Caco-2 (cell line): Measurements from ENCODE around the gene ARPC2. TPM values are rescaled to one million over a fixed set of nuclear protein-coding genes. Genes with fewer than 3 reads are reported as not detected.
A peak's percentile ranks its signal among the peaks of the same experiment; 100 is the strongest.
"Not testable (repeated sequence)": the region's sequence is repeated elsewhere in the genome, so short reads cannot be mapped to it uniquely, and the experiment has no call there.

Experiments used
- BruUV-seq: library from RNA; stranded (reverse); fragments of 400-500 nt; replicated peaks from 2 replicates; lab custom pipeline; 2021; lab: Mats Ljungman, UMichigan
- CTCF ChIA-PET: fragments of 300-600 bp; sonication (Branson Sonifier 250); formaldehyde crosslinking; loops from one replicate; lab custom pipeline; 2022; ENCODE audit warnings: antibody characterized with exemption; lab: Charles Lee
- POLR2A ChIA-PET: fragments of 300-600 bp; sonication (Branson Sonifier 250); formaldehyde crosslinking; loops from one replicate; lab custom pipeline; 2022; ENCODE audit warnings: antibody characterized with exemption; lab: Charles Lee
- DNase-seq, 2 experiments: peaks; one replicate each; pipeline versions ENCODE4 v3.0.0 to v3.0.0-alpha.2; 2020 to 2022
- H3K27me3 ChIP-seq: replicated peaks from 2 replicates; pipeline ENCODE4 v1.6.0; 2011; ENCODE audit warnings: low read length; ENCODE audit not compliant: control insufficient read depth, insufficient read depth
- H3K36me3 ChIP-seq: 2 replicates; pipeline ENCODE4 v1.5.1; 2011; ENCODE audit warnings: low read length; ENCODE audit not compliant: control insufficient read depth, insufficient read depth
- H3K4me1 ChIP-seq: fragments of 250-450 bp; sonication (Bioruptor Pico); 2 replicates; pipeline ENCODE4 v1.5.1; 2020; ENCODE audit warnings: mild to moderate bottlenecking
- H3K4me3 ChIP-seq: 2 replicates; pipeline ENCODE4 v1.5.1; 2011; ENCODE audit warnings: low read depth, mild to moderate bottlenecking, control low read depth, low read length
- H3K9me3 ChIP-seq: fragments of 250-450 bp; sonication (Bioruptor Pico); 2 replicates; pipeline ENCODE4 v1.5.1; 2020; ENCODE audit warnings: mild to moderate bottlenecking, moderate library complexity
- H3K27ac Mint-ChIP-seq: one replicate; pipeline ENCODE4 v1.8.0; 2022; ENCODE audit warnings: mixed read lengths; ENCODE audit not compliant: unreplicated experiment
- H3K27me3 Mint-ChIP-seq: one replicate; pipeline ENCODE4 v1.8.0; 2022; ENCODE audit warnings: mixed read lengths; ENCODE audit not compliant: insufficient read depth, unreplicated experiment
- H3K36me3 Mint-ChIP-seq: one replicate; pipeline ENCODE4 v1.8.0; 2022; ENCODE audit warnings: mild to moderate bottlenecking, mixed read lengths; ENCODE audit not compliant: insufficient read depth, unreplicated experiment
- H3K4me1 Mint-ChIP-seq: one replicate; pipeline ENCODE4 v1.8.0; 2022; ENCODE audit warnings: low read depth, mixed read lengths; ENCODE audit not compliant: unreplicated experiment
- H3K4me3 Mint-ChIP-seq: one replicate; pipeline ENCODE4 v1.8.0; 2022; ENCODE audit warnings: mild to moderate bottlenecking, moderate library complexity, mixed read lengths; ENCODE audit not compliant: unreplicated experiment
- H3K9me3 Mint-ChIP-seq: one replicate; pipeline ENCODE4 v1.8.0; 2022; ENCODE audit warnings: mixed read lengths; ENCODE audit not compliant: unreplicated experiment
- intact Hi-C: fragments of 100-400 bp; cut with micrococcal nuclease; formaldehyde crosslinking; loops from one replicate; pipeline ENCODE4 v1.10.0; 2022; ENCODE audit not compliant: unreplicated experiment
- total RNA-seq: library from RNA; stranded (reverse); gene quantifications from 2 replicates; pipeline ENCODE4 v1.2.3, GENCODE V29; 2022
- TF ChIP-seq, protein P1 (sequence below), 2 experiments: fragments of 200-600 bp in 1 of 2; IDR thresholded peaks; 1 replicate in 1 of 2; 2 replicates in 1 of 2; pipeline versions ENCODE4 v1.5.1 to v1.8.0; 2011 to 2022; ENCODE audit warnings: antibody characterized with exemption in 1 of 2, control low read depth in 1 of 2, inconsistent platforms in 1 of 2, low read depth in 1 of 2, low read length in 1 of 2, mild to moderate bottlenecking in 1 of 2, moderate library complexity in 1 of 2; ENCODE audit not compliant: insufficient read depth in 1 of 2, severe bottlenecking in 1 of 2, unreplicated experiment in 1 of 2

The ARPC2 gene
- total RNA-seq, 1 experiment from 2014 or later: 284 TPM

DNA sequence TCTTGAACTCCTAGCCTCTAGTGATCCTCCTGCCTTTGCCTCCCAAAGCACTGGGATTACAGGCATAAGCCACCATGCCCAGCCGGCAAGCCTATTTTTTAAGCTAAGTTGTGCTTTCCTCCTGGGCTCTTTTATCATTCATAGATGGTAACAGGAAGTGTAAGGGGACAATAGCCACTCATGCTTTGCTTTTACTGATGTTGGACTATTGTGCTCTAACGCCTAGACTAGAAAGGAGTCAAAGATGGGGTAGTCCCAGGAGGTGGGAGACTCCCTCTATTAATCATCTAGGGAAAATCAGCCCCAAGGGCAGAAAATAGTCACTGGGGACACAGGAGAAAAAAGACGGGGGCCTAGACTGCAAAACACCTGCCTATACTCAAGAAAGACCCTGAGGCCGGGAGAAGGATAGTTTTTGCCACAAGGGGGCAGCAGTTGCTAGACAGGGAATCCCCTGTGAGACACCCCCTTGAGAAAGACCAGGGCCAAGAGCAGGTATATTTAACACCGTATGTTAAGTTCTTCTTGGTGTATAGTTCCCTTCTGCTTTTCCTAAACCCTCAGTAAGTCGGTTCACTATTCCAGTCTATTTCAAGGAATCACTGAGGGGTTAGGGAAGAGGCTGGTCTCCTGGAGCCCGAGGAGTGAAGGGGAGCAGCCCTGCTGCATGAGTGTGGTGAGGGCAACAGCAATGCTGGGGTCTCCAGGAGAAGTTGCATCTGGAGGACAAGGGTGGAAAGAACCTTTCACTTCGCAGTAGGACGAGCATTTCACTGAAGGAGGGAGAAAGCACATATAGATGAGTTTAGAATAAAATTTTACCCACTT is 48.1 kb upstream of the ARPC2 start:
- Mint-ChIP-seq H3K36me3 (no peaks in the 10 kb centered on the region), H3K4me1 (peaks cover 19% of the 10 kb centered on the region), H3K27ac (peak overlapping the region; percentile 69), H3K27me3 (peaks cover 6% of the 10 kb centered on the region), H3K9me3 (no peaks in the 10 kb centered on the region), H3K4me3 (no peak overlapping the region)
- no TSS peak for BruUV-seq
- Histone ChIP-seq H3K4me1 (peaks cover 15% of the 10 kb centered on the region), H3K27me3 (no peaks in the 10 kb centered on the region), H3K4me3 (no peak overlapping the region), H3K9me3 (no peaks in the 10 kb centered on the region; the same call in 1 of the 2 replicates), H3K36me3 (no peaks in the 10 kb centered on the region)
- peak; percentile 66 to 73 for DNase-seq
- ChIA-PET CTCF (no interaction called here), POLR2A (no interaction called here)
- TF ChIP-seq, protein P1, sequence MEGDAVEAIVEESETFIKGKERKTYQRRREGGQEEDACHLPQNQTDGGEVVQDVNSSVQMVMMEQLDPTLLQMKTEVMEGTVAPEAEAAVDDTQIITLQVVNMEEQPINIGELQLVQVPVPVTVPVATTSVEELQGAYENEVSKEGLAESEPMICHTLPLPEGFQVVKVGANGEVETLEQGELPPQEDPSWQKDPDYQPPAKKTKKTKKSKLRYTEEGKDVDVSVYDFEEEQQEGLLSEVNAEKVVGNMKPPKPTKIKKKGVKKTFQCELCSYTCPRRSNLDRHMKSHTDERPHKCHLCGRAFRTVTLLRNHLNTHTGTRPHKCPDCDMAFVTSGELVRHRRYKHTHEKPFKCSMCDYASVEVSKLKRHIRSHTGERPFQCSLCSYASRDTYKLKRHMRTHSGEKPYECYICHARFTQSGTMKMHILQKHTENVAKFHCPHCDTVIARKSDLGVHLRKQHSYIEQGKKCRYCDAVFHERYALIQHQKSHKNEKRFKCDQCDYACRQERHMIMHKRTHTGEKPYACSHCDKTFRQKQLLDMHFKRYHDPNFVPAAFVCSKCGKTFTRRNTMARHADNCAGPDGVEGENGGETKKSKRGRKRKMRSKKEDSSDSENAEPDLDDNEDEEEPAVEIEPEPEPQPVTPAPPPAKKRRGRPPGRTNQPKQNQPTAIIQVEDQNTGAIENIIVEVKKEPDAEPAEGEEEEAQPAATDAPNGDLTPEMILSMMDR (IDR thresholded peaks at IDR 0.05; ENCODE audit: insufficient read depth in 1 of 2, low read depth in 1 of 2, low read length in 1 of 2, severe bottlenecking in 1 of 2, unreplicated experiment in 1 of 2): peak; percentile 50 to 67
- intact Hi-C loops: no loop called here

DNA sequence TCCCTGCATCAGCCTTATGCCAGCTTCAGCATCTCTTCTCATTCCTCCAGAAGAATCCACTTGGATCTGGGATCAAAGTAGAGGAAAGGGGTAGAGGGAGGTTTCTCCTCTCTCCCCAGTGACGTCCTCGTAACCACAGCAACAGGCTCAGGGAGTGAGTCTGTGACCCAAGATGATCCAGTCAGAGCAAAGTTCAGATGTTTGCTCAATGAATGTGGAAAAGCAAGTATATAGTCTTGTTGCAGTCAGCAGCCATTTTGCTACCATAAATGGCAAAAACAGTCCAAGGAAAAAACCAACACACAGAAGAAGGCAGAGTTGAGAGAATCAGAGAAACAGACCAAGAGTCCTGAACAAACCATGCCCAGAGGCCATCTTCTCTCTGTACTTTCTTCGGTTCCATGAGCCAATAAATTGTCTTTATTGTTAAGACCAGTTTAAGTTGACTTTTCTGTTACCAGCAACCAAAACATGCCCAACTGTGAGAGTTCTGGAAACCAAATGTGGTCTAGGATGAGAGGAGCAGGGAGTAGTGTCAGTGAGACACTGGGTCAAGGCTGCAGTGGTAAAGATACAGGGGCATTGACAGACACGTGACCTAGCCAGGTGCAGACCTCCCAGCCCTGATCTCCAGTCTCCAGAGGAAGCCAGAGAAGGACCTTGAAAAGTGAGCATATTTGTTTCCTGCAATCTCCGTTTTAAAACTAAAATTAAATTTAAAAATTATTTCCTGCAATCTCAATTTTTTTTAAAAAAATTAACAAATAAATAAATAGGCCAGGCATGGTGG is 47.0 kb upstream of the ARPC2 start:
- Mint-ChIP-seq H3K27me3 (no peaks in the 10 kb centered on the region), H3K27ac (peak overlapping the region; percentile 69), H3K36me3 (no peaks in the 10 kb centered on the region), H3K4me1 (peaks cover 19% of the 10 kb centered on the region), H3K4me3 (peak overlapping the region; percentile 25), H3K9me3 (no peaks in the 10 kb centered on the region)
- H3K27me3 ChIP-seq: no peaks in the 10 kb centered on the region
- no peaks in the 10 kb centered on the region for H3K36me3 ChIP-seq
- peaks cover 15% of the 10 kb centered on the region for H3K4me1 ChIP-seq
- CTCF ChIA-PET: no interaction called here
- TF ChIP-seq, protein P1 (IDR thresholded peaks at IDR 0.05; ENCODE audit: insufficient read depth in 1 of 2, low read depth in 1 of 2, low read length in 1 of 2, severe bottlenecking in 1 of 2, unreplicated experiment in 1 of 2): no peak
- POLR2A ChIA-PET: no interaction called here
- no peak overlapping the region for H3K4me3 ChIP-seq
- intact Hi-C loops: no loop called here
- BruUV-seq: no TSS peak
- no peaks in the 10 kb centered on the region for H3K9me3 ChIP-seq
- DNase-seq: peak; percentile 78 to 81

GRCh38 chr2:218171744-218172143 is 45.2 kb upstream of the ARPC2 start:
- H3K4me3 Mint-ChIP-seq, intact Hi-C loops, POLR2A ChIA-PET, H3K9me3 ChIP-seq, H3K36me3 ChIP-seq, H3K27me3 ChIP-seq, H3K27me3 Mint-ChIP-seq, DNase-seq, H3K27ac Mint-ChIP-seq, H3K9me3 Mint-ChIP-seq, H3K36me3 Mint-ChIP-seq, BruUV-seq, H3K4me3 ChIP-seq: not testable (repeated sequence)
- CTCF ChIA-PET: interaction anchor here (0.6 kb wide), 1 partner anchor 17 kb away, joined by 3 read pairs; no protein-coding TSS in a partner anchor
- H3K4me1 ChIP-seq: peaks cover 15% of the 10 kb centered on the region
- peaks cover 19% of the 10 kb centered on the region for H3K4me1 Mint-ChIP-seq
